GM12872 (cell line): Measurements from ENCODE around the gene MYOM3.

Experiments used
- TF ChIP-seq, protein P1 (sequence below): IDR thresholded peaks from 3 replicates; pipeline ENCODE4 v1.5.1; 2011; ENCODE audit warnings: low read depth, mild to moderate bottlenecking, low read length, moderate library complexity; ENCODE audit not compliant: insufficient read depth

The MYOM3 gene

GRCh38 chr1:24142546-24143534 is 30.9 kb upstream of the MYOM3 start, which contains the start of gene IL22RA1:
Gene IL22RA1, minus strand, starts transcription at chr1:24143140. Its CDS starts 58 bp downstream, at chr1:24143082.
- TF ChIP-seq, protein P1, sequence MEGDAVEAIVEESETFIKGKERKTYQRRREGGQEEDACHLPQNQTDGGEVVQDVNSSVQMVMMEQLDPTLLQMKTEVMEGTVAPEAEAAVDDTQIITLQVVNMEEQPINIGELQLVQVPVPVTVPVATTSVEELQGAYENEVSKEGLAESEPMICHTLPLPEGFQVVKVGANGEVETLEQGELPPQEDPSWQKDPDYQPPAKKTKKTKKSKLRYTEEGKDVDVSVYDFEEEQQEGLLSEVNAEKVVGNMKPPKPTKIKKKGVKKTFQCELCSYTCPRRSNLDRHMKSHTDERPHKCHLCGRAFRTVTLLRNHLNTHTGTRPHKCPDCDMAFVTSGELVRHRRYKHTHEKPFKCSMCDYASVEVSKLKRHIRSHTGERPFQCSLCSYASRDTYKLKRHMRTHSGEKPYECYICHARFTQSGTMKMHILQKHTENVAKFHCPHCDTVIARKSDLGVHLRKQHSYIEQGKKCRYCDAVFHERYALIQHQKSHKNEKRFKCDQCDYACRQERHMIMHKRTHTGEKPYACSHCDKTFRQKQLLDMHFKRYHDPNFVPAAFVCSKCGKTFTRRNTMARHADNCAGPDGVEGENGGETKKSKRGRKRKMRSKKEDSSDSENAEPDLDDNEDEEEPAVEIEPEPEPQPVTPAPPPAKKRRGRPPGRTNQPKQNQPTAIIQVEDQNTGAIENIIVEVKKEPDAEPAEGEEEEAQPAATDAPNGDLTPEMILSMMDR = no peak

GRCh38 chr1:24141311-24141997 is 29.5 kb upstream of the MYOM3 start:
- TF ChIP-seq, protein P1 = no peak

- TF ChIP-seq, protein P1 = no peak
Measured at GRCh38 chr1:24140741-24141181, 28.8 kb upstream of the MYOM3 start.

GRCh38 chr1:24139841-24140425 is 28.0 kb upstream of the MYOM3 start:
- TF ChIP-seq, protein P1 = no peak

DNA sequence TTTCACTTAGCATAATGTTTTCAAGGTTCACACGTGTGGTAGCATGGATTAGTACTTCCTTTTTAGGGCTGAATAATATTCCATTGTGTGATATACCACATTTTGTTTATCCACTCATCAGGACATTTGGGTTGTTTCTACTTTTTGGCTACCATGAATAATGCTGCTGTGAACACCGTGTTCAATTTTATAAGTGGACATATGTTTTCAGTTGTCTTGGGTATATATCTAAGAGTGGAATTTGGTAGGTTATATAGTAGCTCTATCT is 27.2 kb upstream of the MYOM3 start:
- TF ChIP-seq, protein P1 = no peak

DNA sequence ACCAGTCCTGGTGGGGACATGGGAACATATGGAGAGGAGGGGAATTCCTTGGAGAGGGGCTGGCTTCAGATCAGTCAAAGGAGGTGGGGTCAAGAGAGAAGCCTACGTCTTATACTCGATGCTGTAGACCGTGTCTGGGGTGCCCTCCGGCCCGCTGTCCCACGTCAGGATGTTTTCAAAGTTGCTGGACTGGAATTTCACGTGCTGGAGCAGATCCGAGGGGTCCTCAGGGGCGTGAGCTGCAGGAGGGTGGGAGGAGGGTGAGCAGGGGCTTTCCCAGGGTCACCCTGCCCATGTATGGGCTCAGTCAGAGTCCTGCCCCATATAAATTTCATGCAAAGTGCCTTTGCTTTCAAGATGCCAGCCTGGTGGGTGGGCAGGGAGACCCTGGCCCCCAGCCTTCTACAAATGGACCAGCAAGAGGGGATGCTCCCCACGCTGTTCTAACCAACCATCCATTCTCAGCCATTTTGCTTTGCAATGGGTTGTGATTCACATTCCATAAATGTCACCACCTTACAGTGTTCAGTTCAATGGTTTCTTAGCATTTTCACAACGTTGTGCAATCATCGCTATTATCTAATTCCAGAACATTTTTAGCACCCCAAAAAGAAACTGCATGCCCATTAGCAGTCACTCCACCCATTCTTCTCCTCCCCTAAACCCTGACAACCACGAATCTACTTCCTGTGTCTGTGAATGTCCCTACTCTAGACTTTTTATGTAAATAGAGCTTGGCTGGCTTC is 26.7 kb upstream of the MYOM3 start:
- TF ChIP-seq, protein P1 = no peak

DNA sequence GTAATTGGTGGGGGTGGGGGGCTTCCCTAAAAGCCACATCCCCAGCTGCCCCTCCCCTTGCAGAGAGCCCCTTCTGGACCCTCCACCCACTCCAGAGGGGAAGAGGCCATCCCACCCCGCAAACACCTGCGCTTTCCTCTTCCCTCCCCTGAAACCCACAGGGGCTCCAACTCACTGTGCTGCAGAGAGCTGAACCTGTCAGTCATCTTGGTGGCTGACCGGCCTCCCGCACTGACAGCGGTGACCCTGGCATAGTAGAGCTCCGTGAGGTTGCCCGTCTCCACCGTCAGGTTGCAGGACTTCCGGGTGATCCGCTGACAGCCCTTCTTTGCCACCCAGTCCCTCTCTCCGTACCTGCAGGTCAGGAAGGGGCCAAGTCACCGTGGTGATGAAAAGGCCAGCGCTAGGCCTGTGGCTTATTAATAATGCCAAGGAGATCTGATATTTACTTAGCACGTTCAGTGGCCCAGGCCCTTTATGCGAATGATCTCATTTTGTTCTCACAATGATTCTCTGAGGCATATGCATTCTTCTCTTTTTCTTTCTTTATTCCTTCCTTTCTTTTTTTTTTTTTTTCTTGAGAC is 25.1 kb upstream of the MYOM3 start:
- TF ChIP-seq, protein P1 = no peak
